ENCODE results near the gene SCARF2. TPM values are rescaled to one million over a fixed set of nuclear protein-coding genes. Genes with fewer than 3 reads are reported as not detected.

SCARF2 gene
- total and polyA plus RNA-seq, 2 of the 13 experiments (the other 11 are each of a cell fraction or from before 2014, with no cell fraction given): 3.3 to 6.2 TPM

- TF ChIP-seq RERE (CRISPR knock-in tag; IDR thresholded peaks at IDR 0.05; ENCODE audit: low read depth) (no peak), RBM39 (IDR thresholded peaks at IDR 0.05; ENCODE audit: low read depth, low read length, poor library complexity, severe bottlenecking) (peak; percentile 59), MYC (CRISPR knock-in tag; IDR thresholded peaks at IDR 0.05; ENCODE audit: borderline replicate concordance) (peak; percentile 51; the same call in 1 of the 2 replicates), ZNF501 (CRISPR knock-in tag; IDR thresholded peaks at IDR 0.05) (peak; percentile 47; the same call in 1 of the 2 replicates), ELF1 (CRISPR knock-in tag; IDR thresholded peaks at IDR 0.05) (no peak), PRMT3 (CRISPR knock-in tag; IDR thresholded peaks at IDR 0.05; ENCODE audit: borderline replicate concordance, low read depth) (no peak), SPEN (CRISPR knock-in tag; IDR thresholded peaks at IDR 0.05; ENCODE audit: low read depth) (peak; percentile 42; the same call in 1 of the 2 replicates), PATZ1 (CRISPR knock-in tag; IDR thresholded peaks at IDR 0.05) (peak; percentile 61), TFDP1 (CRISPR knock-in tag; IDR thresholded peaks at IDR 0.05; ENCODE audit: borderline replicate concordance) (peak; percentile 63; the same call in 1 of the 2 replicates), PLSCR1 (CRISPR knock-in tag; IDR thresholded peaks at IDR 0.05; ENCODE audit: borderline replicate concordance) (no peak), SNRNP70 (IDR thresholded peaks at IDR 0.05; ENCODE audit: low read depth, low read length) (no peak), ZNF224 (CRISPR knock-in tag; IDR thresholded peaks at IDR 0.05) (0 out of 2 replicates have a peak, but pooled peaks have one; percentile 11), ZNF773 (CRISPR knock-in tag; IDR thresholded peaks at IDR 0.05; ENCODE audit: borderline replicate concordance) (no peak), SMAD1 (CRISPR knock-in tag; IDR thresholded peaks at IDR 0.05; ENCODE audit: borderline replicate concordance, low read depth) (peak; percentile 40; the same call in 1 of the 2 replicates), ZSCAN21 (CRISPR knock-in tag; IDR thresholded peaks at IDR 0.05; ENCODE audit: borderline replicate concordance) (peak; percentile 64; the same call in 1 of the 2 replicates), ZNF225 (CRISPR knock-in tag; IDR thresholded peaks at IDR 0.05) (no peak), KDM2A (CRISPR knock-in tag; IDR thresholded peaks at IDR 0.05; ENCODE audit: borderline replicate concordance, low read depth) (peak; percentile 64), REPIN1 (CRISPR knock-in tag; IDR thresholded peaks at IDR 0.05; ENCODE audit: borderline replicate concordance, low read depth) (peak; percentile 49; the same call in 1 of the 2 replicates), ZNF549 (CRISPR knock-in tag; IDR thresholded peaks at IDR 0.05) (no peak)
Measured at GRCh38 chr22:20418211-20418788, 19.3 kb downstream of the SCARF2 start (continued).

All from HepG2 (cell line).